OCI-LY7 (cell line): ENCODE data around the gene SIDT1.

ENCODE experiments used
- CTCF ChIP-seq: fragments of 200-600 bp; sonication (generic); conservative IDR thresholded peaks from 2 replicates; pipeline ENCODE4 v1.5.1; 2014; ENCODE audit warnings: mild to moderate bottlenecking, antibody characterized with exemption, low read length, moderate library complexity, mixed read lengths
- EZH2phosphoT487 ChIP-seq: fragments of 200-600 bp; sonication (generic); IDR thresholded peaks from 2 replicates; pipeline ENCODE4 v1.6.1; 2018; ENCODE audit warnings: low read depth, borderline replicate concordance, mild to moderate bottlenecking, mixed run types, antibody characterized with exemption, low read length, moderate library complexity, mixed read lengths

GRCh38 chr3:113557374-113557773 lies 25.0 kb downstream of the SIDT1 start:
- no peak for TF ChIP-seq CTCF
- no peak for TF ChIP-seq EZH2phosphoT487
